Gastrocnemius medialis (tissue), 4 donors: ENCODE measurements around the gene TCOF1.

ENCODE experiments used
- CTCF ChIP-seq, 5 experiments: fragments of 450-650 bp in 3 of 5; fragments of 200-600 bp in 2 of 5; sonication (generic) in 2 of 5; IDR thresholded peaks in 4 of 5; conservative IDR thresholded peaks in 1 of 5; 1 replicate in 4 of 5; 2 replicates in 1 of 5; pipeline ENCODE4 v1.5.1; 2016 to 2019; ENCODE audit warnings: antibody characterized with exemption in 5 of 5, mild to moderate bottlenecking in 3 of 5, moderate library complexity in 3 of 5
- POLR2A ChIP-seq, 2 donors: fragments of 450-650 bp; IDR thresholded peaks; one replicate each; pipeline ENCODE4 v1.6.1; 2017; ENCODE audit warnings: antibody characterized with exemption in 2 of 2, mild to moderate bottlenecking in 2 of 2, moderate library complexity in 2 of 2

GRCh38 chr5:150431048-150431447 is 73.6 kb downstream of the TCOF1 start:
- no peak for TF ChIP-seq CTCF (IDR thresholded peaks at IDR 0.05 in 4 of 5, conservative IDR thresholded peaks at IDR 0.05 in 1 of 5)
- no peak for TF ChIP-seq POLR2A (IDR thresholded peaks at IDR 0.05)
